PC-3 (cell line): ENCODE measurements around the gene NCCRP1.

Experiments
- CTCF ChIP-seq: fragments of 300-600 bp; sonication (generic); conservative IDR thresholded peaks from 2 replicates; pipeline ENCODE4 v1.5.1; 2017; ENCODE audit warnings: antibody characterized with exemption, low read depth, mild to moderate bottlenecking, low read length
- EZH2 ChIP-seq: fragments of 300-600 bp; sonication (generic); IDR thresholded peaks from one replicate; pipeline ENCODE4 v1.6.1; 2017; ENCODE audit warnings: antibody characterized with exemption, mild to moderate bottlenecking, low read length; ENCODE audit not compliant: unreplicated experiment

- no peak for TF ChIP-seq CTCF
- no peak for TF ChIP-seq EZH2
These were observed 16.0 kb upstream of the NCCRP1 start for GRCh38 chr19:39180749-39181148.
